ENCODE measurements around the gene PTGER2.

Gene PTGER2

GRCh38 chr14:52313903-52314594, at the start of gene PTGER2:
PTGER2 (plus strand) TSS chr14:52314312; CDS start chr14:52314549, 237 bp downstream.
- DNase-seq (ENCODE audit: low spot score), result no peak

GRCh38 chr14:52265253-52265652, 48.9 kb upstream of the PTGER2 start:
- DNase-seq (ENCODE audit: low spot score), result no peak

GRCh38 chr14:52266179-52266578, 47.9 kb upstream of the PTGER2 start:
- DNase-seq (ENCODE audit: low spot score), result no peak

GRCh38 chr14:52266782-52267181, 47.3 kb upstream of the PTGER2 start:
- DNase-seq (ENCODE audit: low spot score), result no peak

- no peak for DNase-seq (ENCODE audit: low spot score)
These were observed 46.4 kb upstream of the PTGER2 start, which contains the start of gene PTGDR for GRCh38 chr14:52267501-52268278. PTGDR (plus strand) TSS chr14:52267698; CDS start chr14:52267815, 117 bp downstream.

- no peak for DNase-seq (ENCODE audit: low spot score)
These were observed 45.6 kb upstream of the PTGER2 start for GRCh38 chr14:52268279-52269061.

- no peak for DNase-seq (ENCODE audit: low spot score)
These were observed 45.0 kb upstream of the PTGER2 start for GRCh38 chr14:52269100-52269499.

- no peak for DNase-seq (ENCODE audit: low spot score)
These were observed 44.1 kb upstream of the PTGER2 start for GRCh38 chr14:52269982-52270381.

GRCh38 chr14:52271538-52271937, 42.6 kb upstream of the PTGER2 start:
- no peak for DNase-seq (ENCODE audit: low spot score)

- DNase-seq (ENCODE audit: low spot score), result no peak
These were observed 41.7 kb upstream of the PTGER2 start for GRCh38 chr14:52272375-52272774.

GRCh38 chr14:52275372-52275771, 38.7 kb upstream of the PTGER2 start:
- DNase-seq (ENCODE audit: low spot score), result no peak

- no peak for DNase-seq (ENCODE audit: low spot score)
These were observed 36.6 kb upstream of the PTGER2 start for GRCh38 chr14:52277552-52277951.

- no peak for DNase-seq (ENCODE audit: low spot score)
These were observed 34.7 kb upstream of the PTGER2 start for GRCh38 chr14:52279408-52279807.

- DNase-seq (ENCODE audit: low spot score), result no peak
These were observed 31.0 kb upstream of the PTGER2 start for GRCh38 chr14:52283099-52283498.

- peak; percentile 36 for DNase-seq (ENCODE audit: low spot score)
These were observed 27.2 kb upstream of the PTGER2 start for GRCh38 chr14:52286661-52287649.

- no peak for DNase-seq (ENCODE audit: low spot score)
These were observed 17.7 kb upstream of the PTGER2 start for GRCh38 chr14:52296378-52296777.

- DNase-seq (ENCODE audit: low spot score), result no peak
These were observed 15.3 kb upstream of the PTGER2 start for GRCh38 chr14:52298795-52299194.

- peak; percentile 72 for DNase-seq (ENCODE audit: low spot score)
These were observed 14.3 kb upstream of the PTGER2 start for GRCh38 chr14:52299692-52300278.

- no peak for DNase-seq (ENCODE audit: low spot score)
These were observed 10.9 kb upstream of the PTGER2 start for GRCh38 chr14:52303236-52303635.

- no peak for DNase-seq (ENCODE audit: low spot score)
These were observed 9.7 kb upstream of the PTGER2 start for GRCh38 chr14:52304248-52304904.
